ENCODE data around the gene NFATC1. TPM values are rescaled to one million over a fixed set of nuclear protein-coding genes. Genes with fewer than 3 reads are reported as not detected.

Gene NFATC1
- polyA plus RNA-seq, 3 donors, result 2.5 to 21.7 (median 8.8) TPM

DNA sequence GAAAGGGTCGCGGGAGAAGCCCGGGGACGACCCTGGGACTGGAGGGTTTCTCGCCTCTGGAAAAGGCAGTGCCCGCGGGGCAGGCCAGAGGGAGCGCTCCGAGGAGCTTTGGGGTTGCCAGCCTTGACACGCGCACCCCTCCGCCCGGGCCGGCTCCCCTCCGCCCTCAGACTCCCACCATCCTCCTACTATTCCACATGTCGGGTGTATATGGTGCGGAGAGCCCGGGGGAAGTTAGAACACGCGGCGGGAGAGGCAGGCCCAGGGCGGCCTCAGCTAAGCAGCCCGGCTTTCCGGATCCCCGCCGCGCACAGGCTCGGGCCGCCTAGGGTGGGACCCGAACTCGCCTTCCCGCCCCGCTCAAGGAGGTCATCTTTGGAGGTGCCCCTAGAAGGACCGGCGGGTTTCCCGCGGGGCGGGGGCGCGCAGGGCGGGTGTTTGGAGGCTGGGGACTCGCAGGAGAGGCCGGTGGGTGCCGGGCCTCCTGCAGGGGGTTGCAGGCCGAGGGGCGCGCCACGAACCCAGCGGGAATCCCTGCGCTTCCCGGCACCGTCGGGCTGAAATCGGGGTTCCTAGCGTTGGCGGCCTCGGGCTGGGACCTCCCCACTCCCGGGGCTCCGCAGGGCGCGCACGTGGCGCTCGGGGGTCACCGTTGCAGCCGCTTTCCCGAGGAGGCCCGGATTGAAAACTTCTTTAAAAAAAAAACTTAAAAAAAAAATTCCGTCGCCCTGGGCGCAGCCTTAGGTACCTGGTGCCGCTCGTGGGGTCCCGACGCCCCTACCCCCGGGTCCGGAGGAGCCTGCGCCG lies 3.7 kb downstream of the NFATC1 start:
- no peak overlapping the region for H3K27ac ChIP-seq (ENCODE audit: low read depth, low read length)
- 14 to 22% (median 16%) methylated on average over 76 to 79 of the region's 79 CpGs for WGBS, 3 donors

GRCh38 chr18:79400091-79400590 lies 4.4 kb downstream of the NFATC1 start:
- WGBS, 3 donors, result 0 to 1% (median 1%) methylated on average over 31 to 69 of the region's 71 CpGs
- H3K27ac ChIP-seq (ENCODE audit: low read depth, low read length), result no peak overlapping the region

DNA sequence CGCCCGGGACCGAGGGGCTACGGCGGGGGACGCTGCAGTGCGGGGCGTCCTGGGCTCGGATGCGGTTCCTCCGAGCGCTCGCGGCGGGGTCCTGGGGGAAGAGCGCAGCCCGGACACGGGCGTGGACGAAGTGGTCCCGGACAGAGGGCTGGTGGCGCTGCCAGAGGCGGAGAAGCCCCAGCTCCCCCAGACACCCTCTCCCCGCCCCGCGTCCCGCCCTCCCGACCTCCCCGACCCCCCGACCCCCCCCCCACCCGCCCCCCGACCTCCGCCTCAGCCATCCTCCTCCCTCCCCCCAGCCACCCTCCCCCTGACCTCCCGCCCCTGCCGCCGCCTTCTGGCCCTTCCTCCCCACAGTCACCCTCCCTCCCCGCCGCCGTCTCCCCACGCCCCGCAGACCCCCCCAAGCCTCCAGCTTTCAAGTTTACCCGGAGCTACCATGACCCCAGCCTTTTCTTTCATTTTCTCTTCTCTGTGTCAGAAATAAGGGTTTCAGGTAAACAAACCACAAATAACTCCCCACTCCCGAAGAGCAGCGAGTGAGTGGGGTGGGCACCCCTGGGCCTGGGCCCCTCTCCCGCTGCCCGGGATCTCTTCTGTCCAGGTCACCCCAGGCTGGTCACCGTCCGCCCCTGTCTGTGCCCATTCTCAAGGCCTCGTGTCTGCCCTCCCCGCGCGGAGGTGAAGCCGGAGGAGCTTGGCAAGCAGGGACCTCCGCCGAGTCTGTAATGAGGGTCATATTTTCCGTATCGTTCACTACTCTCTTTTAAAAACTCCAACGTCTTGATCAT lies 5.1 kb downstream of the NFATC1 start:
- WGBS, 3 donors, result 23 to 64% (median 34%) methylated on average over 19 to 43 of the region's 58 CpGs
- no peak overlapping the region for H3K27ac ChIP-seq (ENCODE audit: low read depth, low read length)

DNA sequence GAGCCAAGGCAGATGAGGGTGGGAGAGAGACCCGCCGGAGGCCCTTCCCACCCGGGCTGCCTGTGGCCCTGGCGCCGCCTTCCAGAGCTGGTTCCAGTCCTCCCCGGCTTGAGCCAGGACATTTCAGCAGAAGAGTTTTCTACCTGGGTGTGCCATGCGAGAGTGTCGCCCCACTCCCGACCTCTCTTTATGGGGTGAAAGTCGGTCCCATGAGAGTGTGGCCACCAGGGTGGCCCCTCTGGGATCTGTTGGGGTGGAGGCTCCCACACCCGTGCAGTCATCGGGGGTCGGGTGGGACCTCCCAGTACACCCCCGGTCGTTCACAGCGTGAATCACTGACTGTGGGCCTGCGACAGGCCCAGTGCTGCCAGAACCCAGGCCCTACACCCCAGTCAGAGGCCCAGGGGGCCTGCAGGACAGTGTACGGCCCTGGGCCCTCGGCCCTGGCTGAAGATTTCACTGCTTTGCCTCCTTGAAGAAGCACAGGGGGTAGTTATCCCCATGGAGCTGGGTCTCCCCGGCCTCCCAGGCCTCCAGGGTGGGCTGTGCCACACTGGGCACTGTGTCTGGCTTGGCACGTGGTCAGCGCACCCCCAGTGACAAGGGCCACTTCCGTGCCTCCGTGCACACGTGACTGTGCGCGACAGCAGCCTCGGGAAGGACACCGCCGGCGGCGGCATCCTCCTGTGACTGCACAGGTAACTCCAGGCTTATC lies 5.9 kb downstream of the NFATC1 start:
- no peak overlapping the region for H3K27ac ChIP-seq (ENCODE audit: low read depth, low read length)

GRCh38 chr18:79402209-79402576 lies 6.5 kb downstream of the NFATC1 start:
- 87 to 93% (median 92%) methylated on average over 16 of the region's 16 CpGs for WGBS, 3 donors
- H3K27ac ChIP-seq (ENCODE audit: low read depth, low read length), result no peak overlapping the region

More for the DNA sequence above, 5.9 kb downstream of the NFATC1 start:
- 85 to 92% (median 89%) methylated on average over 32 of the region's 32 CpGs for WGBS, 3 donors

GRCh38 chr18:79402977-79403722 lies 7.4 kb downstream of the NFATC1 start:
- WGBS, 3 donors, result 19 to 31% (median 21%) methylated on average over 27 of the region's 27 CpGs
- H3K27ac ChIP-seq (ENCODE audit: low read depth, low read length), result no peak overlapping the region

DNA sequence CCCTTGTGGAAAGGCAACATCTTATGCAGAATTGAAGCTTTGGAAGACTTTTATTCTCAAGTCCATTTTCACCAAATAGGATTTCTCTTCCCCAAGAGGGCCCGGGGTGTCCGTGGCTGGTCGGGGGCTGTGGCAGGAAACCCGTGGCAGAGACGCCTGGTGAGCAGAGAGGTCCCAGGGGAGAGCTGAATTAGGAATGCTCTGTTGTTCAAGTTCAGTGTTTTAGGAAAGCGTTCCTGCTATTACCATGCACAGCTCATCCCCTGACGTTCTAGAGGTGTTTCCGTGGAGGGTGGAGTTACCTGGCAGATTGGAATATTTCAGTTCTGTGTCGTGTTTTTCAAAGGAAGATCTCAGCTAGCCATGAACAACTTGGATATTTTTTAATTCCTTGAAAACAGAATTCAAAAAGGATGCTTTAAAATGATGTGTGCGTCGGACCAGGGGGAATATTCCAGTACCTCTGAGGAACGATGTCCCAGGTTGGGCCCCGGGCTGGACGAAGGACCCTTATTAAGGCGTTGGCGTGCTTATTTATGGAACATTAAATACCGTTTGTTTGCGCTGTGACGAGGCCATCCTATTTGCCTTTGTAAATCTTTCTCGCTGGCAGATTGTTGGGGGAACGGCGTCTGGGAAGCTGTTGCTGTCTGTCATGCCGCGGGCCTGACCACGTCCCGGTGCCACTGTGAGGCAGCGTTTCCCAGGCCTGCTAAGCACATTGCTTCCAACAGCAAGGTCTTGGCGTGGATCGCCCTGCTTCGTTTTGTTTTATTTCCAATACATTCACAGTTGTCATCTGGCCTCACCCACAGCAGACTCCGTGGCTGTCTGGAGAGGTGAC lies 8.2 kb downstream of the NFATC1 start:
- no peak overlapping the region for H3K27ac ChIP-seq (ENCODE audit: low read depth, low read length)
- WGBS, 3 donors, result 59 to 63% (median 60%) methylated on average over 31 of the region's 31 CpGs

GRCh38 chr18:79404567-79404910 lies 8.8 kb downstream of the NFATC1 start:
- H3K27ac ChIP-seq (ENCODE audit: low read depth, low read length), result no peak overlapping the region
- 78 to 84% (median 84%) methylated on average over 12 of the region's 12 CpGs for WGBS, 3 donors

DNA sequence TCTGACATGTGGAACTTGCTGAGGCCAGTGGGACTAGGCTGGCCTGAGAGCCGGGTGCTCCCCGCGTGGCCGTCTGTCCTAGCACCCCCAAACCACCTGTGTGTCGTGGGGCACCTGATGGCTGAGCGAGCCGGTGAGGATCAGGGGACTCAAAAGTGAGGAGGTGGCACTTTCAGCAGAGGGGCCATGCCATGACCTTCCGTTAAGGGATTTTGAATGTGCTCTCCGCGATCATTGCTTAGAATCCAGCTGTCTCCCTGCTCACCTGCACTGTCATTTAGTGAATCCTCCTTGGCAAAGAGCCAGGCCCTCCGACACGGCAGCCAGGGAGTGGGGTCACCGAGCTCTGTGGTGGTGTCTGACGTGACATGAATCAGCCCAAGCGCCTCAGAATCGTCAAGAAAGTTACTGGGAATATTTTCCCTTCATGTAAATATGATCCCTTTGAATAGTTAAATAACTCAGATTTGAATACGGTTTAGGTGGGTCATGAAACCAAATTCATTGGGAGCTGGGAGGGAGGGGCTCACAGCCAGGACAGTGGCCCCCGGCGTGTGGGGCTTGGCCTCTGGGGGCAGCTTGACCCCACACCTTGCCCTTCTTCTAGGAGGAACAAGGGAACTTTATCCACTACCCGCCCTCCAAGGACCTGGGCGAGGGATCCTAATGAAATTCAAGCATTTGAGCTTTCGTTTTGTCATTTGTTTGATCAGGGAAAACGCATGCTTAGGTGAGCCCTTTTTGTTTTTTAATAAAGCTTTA lies 9.5 kb downstream of the NFATC1 start:
- WGBS, 3 donors, result 77 to 83% (median 78%) methylated on average over 23 of the region's 23 CpGs

DNA sequence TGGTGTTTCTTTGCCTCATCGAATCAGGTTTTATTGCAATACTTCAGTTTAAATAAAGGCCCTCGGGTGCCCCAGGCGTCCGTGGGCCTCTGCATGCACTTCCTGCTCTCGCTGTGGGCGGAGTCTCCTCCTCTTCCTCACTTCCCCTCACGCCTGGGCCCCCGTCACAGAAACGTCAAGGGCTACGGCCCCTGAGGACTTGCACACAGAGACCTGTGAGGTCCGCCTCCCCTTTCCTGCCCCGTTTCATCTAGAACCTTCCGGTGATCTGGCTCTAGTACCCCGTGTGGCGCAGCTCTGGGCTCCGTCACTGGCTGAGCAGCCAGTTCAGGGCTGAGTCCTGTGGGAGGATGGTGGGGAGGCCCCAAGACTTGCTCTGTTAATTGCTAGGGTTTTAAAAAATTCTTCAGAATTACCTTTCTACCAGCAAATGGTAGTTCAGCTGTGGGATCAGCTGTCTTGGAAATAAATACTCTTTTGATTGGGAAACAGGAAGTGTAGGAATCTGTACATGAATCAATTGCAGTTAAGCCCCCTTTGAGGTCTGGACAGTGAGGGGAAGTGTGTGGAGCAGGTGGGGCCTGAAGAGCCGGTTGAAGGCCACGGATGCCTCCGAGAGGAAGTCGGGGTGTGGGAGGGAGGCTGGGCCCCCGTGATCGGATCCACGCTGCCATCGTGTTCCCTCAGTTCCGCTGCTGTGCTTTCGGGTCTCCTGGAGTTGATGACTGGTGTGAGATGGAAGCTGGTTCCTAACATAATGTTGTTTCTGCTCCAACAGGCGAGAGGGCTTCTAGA lies 10.2 kb downstream of the NFATC1 start:
- H3K27ac ChIP-seq (ENCODE audit: low read depth, low read length), result no peak overlapping the region
- 40 to 65% (median 45%) methylated on average over 27 of the region's 27 CpGs for WGBS, 3 donors

More for the DNA sequence above, 9.5 kb downstream of the NFATC1 start:
- H3K27ac ChIP-seq (ENCODE audit: low read depth, low read length), result no peak overlapping the region

- WGBS, 3 donors, result 90 to 97% (median 96%) methylated on average over 30 of the region's 30 CpGs
- H3K27ac ChIP-seq (ENCODE audit: low read depth, low read length), result no peak overlapping the region
Observed at GRCh38 chr18:79406708-79407107, 11.0 kb downstream of the NFATC1 start.

DNA sequence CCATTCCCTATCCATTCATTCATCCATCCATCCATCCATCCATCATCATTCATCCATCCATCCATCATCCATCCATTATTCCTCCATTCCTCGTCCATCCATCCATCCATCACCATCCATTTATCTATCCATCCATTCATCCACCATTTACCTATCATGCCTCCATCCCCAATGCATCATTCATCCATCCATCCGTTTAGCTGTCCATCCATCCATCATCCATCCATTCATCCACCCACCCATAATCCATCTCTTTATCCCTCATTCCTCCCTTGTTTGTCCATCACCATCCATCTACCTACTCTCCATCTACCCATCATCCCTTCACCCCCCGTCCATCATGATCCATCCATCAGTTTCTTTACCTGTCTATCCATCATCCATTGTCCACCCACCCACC lies 13.6 kb downstream of the NFATC1 start:
- H3K27ac ChIP-seq (ENCODE audit: low read depth, low read length), result no peak overlapping the region
- 86 to 98% (median 97%) methylated on average over 3 of the region's 3 CpGs for WGBS, 3 donors

DNA sequence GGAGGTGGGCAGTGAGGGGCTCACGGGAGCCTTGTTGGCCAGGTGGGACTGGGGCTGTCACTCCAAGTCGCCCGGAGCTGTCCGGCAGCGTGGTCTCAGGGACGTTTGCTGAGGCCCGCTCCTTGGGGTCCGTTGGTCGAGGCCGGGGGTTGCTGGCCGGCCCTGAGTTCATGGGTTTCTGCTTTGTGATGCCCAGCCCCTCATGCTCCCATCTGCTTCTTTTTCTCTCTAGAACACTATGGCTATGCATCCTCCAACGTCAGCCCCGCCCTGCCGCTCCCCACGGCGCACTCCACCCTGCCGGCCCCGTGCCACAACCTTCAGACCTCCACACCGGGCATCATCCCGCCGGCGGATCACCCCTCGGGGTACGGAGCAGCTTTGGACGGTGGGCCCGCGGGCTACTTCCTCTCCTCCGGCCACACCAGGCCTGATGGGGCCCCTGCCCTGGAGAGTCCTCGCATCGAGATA lies 14.5 kb downstream of the NFATC1 start:
- 95 to 97% (median 97%) methylated on average over 30 of the region's 30 CpGs for WGBS, 3 donors
- no peak overlapping the region for H3K27ac ChIP-seq (ENCODE audit: low read depth, low read length)

- H3K27ac ChIP-seq (ENCODE audit: low read depth, low read length), result no peak overlapping the region
- WGBS, 3 donors, result 88 to 96% (median 92%) methylated on average over 80 to 84 of the region's 84 CpGs
Observed at GRCh38 chr18:79410731-79411613, 15.2 kb downstream of the NFATC1 start.
